GM12864 (cell line): ENCODE data around the gene PRRT1.

Experiments
- DNase-seq: peaks from one replicate; pipeline ENCODE4 v3.0.0-alpha.2; 2011; ENCODE audit warnings: low read depth
- H3K4me3 ChIP-seq: 2 replicates; pipeline ENCODE4 v1.5.1; 2011; ENCODE audit warnings: mild to moderate bottlenecking, low read depth, low read length, control low read depth
- CTCF ChIP-seq: IDR thresholded peaks from 2 replicates; pipeline ENCODE4 v1.5.1; 2011; ENCODE audit warnings: low read depth, mild to moderate bottlenecking, moderate library complexity, low read length, control low read depth, inconsistent platforms; ENCODE audit errors: missing control alignments

The PRRT1 gene

GRCh38 chr6:32184084-32184640 lies 32.4 kb upstream of the PRRT1 start, which contains the start of gene AGER:
Gene AGER (minus strand): TSS chr6:32184253. CDS start chr6:32184222, 31 bp downstream.
- no peak for TF ChIP-seq CTCF
- no peak for DNase-seq
- H3K4me3 ChIP-seq, result no peak within 1 kb of the TSS

- H3K4me3 ChIP-seq, result no peak overlapping the region
- no peak for TF ChIP-seq CTCF
Measured at GRCh38 chr6:32183483-32184083, 31.8 kb upstream of the PRRT1 start.

GRCh38 chr6:32183030-32183429 lies 31.3 kb upstream of the PRRT1 start:
- TF ChIP-seq CTCF, result no peak
- H3K4me3 ChIP-seq, result no peak overlapping the region
- DNase-seq, result no peak

More at GRCh38 chr6:32183483-32184083, 31.8 kb upstream of the PRRT1 start:
- DNase-seq, result no peak

GRCh38 chr6:32182555-32182981 lies 30.8 kb upstream of the PRRT1 start:
- no peak for DNase-seq
- TF ChIP-seq CTCF, result no peak
- no peak overlapping the region for H3K4me3 ChIP-seq

- no peak for DNase-seq
- no peak overlapping the region for H3K4me3 ChIP-seq
- no peak for TF ChIP-seq CTCF
Measured at GRCh38 chr6:32181915-32182529, 30.3 kb upstream of the PRRT1 start.

- H3K4me3 ChIP-seq, result no peak overlapping the region
- TF ChIP-seq CTCF, result no peak
- DNase-seq, result no peak
Measured at GRCh38 chr6:32181148-32181702, 29.5 kb upstream of the PRRT1 start.
